Medulla oblongata (tissue), 1 donor: ENCODE results near the gene DFFB.
"Not testable (repeated sequence)": the region's sequence is repeated elsewhere in the genome, so short reads cannot be mapped to it uniquely, and the experiment has no call there.

ENCODE experiments used
- DNase-seq: peaks from one replicate; pipeline ENCODE4 v3.0.0-alpha.2; 2015; ENCODE audit errors: extremely low spot score

Gene DFFB

DNA sequence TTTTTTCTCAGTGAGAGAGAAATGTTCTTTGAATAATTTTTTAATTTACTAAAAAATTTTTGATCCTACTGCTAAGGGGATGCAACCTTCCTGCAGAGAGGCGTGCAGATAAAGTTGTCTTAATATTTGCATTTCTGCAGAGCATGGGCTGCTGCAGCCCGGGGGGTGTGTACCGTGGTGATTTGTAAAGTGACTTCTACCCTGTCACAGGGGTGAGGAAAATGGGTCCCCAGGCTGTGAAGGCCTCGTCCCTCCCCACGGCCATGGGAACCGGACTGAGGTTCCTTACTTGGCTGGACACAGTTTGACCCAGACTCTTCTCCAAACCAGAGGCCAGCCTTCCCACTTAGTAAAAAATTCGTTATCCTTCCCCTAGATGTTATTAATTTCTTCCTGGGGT, 52.3 kb downstream of the DFFB start:
- no peak for DNase-seq

DNA sequence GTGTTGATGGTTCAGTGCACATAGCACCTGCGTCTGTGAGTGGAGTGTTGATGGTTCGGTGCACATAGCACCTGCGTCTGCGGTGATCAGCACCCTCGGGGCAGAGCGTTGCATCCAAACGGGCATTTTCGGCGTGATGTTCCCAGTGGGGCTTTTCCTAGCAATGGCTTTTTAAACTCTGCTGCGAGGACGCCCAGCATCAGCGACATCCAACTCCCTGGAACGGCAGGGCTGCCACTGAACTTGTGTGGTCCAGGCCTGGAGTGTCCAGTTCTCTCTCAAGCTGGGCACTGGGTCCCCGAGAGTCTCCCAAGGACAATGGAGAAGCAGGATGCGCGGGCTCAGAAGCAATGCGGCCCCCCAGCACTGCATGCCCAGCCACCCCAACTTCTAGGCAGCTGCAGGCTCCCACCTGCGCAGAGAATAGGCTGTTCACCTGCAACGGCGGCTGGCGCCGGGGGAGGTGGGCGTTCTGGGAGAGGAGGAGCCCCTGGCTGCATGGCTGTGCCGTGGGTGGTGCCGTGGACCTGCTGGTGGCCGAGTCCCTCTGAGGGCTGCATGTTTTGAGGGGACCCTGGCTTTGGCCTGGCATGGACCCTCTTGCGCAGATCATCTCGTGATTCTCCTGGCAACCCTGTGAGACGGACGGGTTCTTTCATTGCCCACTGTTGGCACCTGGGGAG, 52.9 kb downstream of the DFFB start:
- no peak for DNase-seq

DNA sequence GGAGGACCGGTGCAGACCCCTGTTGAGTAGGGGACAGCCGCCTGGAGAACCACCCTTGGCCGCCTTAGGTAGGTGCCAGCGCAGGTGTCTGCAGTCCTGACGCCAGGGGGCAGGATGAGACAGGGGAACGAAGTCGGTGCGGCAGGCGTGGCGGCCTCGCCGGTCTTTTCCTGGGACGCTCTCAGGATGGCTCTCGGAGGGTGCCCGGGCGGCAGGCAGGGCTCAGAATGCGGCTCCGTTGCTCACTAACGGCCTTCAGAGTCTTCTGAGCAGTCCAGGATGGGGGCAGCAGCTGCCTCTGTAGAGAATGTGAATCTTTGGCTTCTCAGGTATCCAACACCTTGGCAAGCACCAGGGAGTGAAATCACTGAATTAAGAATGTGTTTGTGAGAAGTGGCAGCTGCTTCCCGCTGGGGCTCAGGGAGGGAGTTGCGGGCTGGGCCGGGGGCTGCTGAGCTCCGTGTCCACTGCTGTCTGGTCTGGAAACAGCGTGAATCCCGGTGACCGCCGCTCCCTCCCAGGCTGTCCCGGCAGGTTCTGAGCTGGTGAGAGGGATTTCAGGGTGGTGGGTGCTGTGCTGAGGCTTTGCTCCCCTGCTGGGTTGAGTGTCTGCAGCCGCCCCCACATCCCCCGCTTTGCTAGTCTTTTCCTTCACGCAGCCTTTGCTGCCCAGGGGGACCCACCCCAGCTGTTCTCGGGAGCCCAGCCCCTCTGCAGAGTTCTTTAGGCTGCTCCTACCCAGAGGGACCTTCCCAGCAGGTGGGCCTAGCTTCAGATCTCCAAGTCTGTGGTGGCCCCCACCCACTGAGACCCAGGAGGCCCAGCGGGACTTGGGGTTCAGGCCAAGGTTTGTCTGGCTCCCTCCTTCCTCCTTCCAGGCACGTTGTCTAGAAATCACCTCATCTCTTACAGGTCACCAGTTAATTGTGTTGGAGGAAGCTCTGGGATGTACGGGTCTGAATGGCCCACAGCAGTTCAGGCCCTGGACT, 53.9 kb downstream of the DFFB start:
- DNase-seq: peak; percentile 34

DNA sequence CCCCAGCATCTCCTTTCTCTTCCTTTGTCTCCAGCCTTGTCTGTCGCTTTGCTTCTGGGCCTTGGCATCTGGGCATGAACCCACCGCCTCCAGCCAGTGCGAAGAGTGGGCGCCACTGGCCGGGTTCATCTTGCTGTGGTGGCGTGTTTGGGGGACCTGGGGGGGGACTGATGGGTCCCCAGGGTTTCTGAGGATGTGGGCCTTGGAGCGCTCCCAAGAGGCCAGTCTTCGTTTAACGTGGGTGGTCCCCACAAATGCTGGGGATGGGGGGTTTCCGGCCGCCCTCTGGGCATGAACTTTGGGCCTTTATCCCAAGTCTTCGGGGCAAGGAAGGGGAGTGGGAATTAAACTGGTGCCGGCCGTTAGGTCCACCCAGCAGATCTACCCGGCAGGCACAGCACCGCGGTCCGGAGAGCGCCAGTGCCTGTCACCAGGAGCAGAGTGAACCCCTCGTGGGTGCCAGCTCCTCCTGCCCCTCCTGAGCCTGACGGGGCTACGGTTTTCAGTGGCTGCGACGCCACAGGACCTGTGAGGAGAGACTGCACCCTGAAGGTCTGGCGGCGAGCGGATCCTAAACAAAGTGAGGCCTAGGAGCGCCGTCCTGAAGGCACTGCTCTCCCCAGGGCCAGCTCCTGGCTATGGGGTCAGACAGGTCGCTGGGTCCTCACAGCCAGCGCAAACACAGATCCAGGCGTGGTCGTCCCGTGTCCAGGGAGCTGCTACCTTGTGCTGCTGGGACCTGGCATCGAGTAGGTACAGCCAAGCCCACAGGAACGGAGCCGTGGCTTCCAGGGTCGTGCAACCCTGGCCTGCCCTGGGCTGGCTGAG, 54.9 kb downstream of the DFFB start:
- no peak for DNase-seq

DNA sequence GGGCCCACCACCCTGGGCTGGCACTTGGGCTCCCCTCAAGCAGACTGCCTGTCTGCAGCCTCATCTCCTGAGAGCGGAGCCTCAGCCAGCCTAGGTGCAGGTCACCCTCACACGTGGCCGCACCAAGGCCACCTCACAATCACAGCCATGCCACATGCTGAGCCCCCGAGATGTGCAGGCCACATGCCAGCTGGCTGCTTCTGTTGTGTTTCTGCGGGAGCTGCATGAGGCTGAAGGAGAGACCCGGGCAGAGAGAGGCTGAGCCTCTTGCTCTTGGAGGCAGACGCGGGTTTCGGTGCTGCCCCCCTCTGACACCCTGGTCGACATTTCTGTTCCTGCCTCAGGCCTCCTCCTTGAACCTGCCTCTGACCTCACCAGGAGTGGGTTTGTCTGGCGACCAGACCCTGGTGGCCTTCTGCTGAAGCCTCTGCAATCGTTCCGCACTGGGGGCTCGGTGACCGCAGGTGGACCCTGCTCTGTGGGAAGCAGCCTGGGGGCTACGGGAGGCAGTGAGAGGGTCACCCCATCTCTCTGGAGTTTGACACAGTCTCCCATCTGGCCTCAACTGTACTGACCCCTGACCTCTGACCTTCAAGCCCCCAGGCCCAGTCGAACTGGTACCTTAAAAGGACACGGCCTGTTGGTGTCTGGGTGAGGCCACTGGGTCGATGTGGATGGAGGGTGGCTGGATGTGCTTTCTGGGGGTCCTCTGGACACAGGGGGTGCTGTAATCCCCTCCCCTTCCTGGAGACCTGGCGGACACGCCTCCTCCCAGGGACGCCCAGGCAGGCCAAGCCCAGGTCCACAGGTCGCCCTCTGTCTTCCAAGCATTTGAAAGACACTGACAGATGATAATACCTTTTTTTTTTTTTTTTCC, 55.8 kb downstream of the DFFB start:
- DNase-seq: no peak

DNA sequence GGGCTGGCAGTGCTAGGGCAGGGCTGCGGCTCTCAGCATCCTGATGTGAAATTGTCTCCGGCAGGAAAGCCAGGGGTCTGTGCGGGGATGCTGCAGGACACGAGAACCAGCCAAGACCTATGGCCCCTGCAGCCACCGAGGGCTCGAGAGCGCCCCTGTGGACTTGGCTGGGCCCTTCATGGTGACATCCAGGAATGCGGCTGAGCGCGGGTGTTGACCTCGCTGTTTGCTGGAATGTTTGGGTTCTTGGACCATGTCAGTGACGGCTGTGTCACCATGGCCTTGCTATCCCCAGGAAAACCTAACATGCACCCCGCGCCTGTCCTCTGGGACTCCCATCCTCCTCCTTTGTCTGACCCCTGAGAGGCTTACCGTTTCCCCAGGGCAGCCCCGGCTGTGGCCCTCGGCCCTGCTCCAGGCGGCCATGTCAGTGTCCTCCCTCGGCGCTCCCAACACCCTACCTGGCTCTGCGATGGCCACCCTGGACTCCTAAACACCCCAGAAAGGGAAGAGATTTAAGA, 57.1 kb downstream of the DFFB start:
- no peak for DNase-seq

DNA sequence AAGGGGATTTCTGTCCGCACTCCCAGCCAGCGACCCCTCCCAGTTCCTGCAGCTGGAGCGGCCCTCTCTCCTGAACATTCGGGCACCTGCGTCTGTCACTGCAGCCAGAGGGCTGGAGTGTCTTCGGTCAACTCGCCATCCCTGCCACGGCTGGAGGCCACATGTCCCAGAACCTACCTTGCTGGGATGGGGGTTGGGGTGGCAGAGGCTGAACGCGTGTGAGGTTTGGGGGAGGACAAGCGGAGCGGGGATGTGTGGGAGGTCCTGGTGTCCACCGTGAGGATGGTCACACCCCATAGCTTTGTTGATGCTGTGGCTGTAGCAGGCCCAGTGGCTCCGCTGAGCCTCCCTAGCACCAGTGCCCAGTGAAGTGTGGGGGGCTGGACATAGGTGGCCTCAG, 57.6 kb downstream of the DFFB start:
- no peak for DNase-seq

DNA sequence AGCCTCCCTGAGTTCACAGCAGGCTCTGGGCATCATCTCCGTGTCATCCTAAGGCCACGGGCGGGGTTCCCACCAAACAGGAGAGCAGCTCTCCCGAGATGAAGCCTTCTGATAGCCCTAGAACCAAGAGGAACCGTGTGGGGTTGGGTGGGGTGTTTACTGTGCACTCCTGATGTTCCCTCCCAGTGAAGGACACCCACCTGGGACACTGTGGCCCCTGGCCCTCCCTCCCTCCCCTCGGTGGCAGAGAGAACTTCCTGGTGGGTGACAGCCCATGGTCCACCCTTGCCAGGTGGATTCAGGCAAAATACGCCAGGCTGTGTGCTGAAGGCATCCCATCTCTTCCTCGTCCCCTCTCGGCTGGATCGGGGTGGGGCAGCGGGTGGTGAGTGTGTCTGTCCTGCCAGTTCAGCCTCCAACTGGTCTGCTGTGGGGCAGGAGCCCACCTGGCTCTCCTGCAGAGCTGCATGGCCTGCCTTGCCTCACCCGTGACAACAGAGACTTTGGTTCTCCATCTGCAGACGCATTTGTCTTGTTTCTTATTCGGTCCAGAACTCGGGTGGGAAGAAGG, 58.4 kb downstream of the DFFB start:
- no peak for DNase-seq

DNA sequence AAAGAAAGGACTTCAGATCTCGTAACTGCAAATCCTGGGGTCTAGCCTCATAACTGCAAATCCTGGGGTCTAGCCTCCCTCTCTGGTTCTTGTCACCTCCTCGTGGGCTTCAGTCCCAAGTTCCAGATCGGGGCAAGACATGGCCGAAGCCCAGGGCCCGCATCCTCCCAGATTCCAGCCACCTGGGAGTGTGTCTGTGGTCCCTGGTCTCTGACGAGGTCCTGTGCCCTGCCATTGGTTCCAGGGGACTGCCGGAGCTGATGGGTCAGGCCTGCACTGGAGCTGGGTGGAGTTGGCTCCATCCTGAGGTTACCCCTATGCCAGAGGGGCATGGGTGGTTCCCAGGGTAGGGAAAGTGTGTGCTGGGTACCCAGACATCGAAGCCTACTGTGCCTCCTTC, 60.5 kb downstream of the DFFB start:
- no peak for DNase-seq

DNA sequence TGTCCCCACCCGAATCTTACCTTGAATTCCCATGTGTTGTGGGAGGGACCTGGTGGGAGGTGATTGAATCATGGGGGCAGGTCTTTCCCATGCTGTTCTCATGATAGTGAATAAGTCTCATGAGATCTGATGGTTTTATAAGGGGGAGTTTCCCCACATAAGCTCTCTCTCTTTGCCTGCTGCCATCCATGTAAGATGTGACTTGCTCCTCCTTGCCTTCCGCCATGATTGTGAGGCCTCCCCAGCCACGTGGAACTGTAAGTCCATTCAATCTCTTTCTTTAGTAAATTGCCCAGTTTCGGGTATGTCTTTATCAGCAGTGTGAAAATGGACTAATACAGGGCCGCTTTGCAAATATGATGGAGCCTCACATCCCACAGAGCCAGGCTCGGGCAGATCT, 61.1 kb downstream of the DFFB start:
- not testable (repeated sequence) for DNase-seq

DNA sequence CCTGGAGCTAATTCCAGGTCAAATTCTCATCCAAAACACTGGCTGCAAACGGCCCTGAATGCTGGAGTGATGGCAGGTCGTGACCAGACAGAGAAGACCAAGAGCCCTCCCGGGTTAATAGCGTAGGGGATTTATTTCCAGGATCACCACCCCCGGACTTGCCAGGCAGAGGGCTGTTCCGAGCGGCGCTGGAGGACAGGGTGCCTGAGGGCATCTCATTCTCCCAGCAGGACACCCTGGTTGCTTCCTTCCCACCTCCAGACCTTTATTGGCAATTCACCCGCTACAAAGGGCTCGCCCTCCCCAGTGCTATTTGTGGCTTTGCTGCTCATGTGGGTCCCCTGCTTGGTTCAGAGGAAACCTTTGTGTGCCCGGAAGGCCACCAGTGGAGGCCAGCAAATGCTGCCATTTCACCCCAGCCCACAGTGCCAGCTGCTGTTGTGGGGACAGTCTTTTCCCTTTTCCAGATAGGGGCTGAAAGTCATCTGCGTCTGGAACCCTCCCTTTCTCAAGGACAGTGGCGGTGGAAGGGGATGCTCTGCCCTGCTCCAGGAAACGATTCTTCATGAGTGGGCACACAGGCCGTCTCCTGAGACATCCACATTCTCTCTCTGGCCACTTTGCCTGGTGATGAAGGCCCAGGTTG, 61.8 kb downstream of the DFFB start:
- DNase-seq: no peak

DNA sequence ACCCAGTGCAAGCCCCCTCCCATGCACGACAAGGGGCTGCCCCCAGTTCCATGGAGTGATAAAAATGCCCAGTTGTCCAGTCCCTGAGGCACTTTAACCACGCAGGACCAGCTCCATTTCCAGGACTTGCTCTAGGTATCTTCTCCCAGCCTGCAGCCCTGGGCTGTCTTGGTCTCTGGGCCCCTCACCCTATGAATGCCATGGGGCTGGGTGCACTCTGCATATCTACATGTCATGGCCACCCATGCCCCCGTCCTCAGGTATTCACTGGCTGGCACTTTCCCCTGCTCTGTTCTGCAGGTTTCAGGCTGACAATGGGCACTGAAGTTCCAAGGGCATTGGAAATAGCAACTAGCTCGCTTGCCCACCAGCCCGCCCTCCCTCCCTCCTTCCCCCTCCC, 62.4 kb downstream of the DFFB start:
- DNase-seq: no peak

DNA sequence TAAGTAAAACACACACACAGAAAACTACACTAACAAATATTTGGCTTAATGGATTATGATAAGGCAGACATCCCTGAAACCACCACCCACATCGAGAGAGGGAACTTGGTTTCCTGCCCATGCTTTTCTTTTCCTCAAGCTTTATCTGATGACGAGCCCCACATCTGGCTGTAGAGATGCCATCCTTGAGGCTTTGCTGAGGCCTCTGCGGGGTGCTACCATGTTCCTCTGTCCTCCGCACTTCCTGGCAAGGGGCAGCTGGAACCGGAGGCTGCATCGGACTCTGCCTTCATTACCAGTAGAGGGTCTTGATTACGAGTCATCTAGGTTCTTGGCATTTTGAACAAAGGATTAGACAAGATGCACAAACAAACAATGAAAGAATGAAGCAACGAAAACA, 64.5 kb downstream of the DFFB start:
- DNase-seq: no peak

DNA sequence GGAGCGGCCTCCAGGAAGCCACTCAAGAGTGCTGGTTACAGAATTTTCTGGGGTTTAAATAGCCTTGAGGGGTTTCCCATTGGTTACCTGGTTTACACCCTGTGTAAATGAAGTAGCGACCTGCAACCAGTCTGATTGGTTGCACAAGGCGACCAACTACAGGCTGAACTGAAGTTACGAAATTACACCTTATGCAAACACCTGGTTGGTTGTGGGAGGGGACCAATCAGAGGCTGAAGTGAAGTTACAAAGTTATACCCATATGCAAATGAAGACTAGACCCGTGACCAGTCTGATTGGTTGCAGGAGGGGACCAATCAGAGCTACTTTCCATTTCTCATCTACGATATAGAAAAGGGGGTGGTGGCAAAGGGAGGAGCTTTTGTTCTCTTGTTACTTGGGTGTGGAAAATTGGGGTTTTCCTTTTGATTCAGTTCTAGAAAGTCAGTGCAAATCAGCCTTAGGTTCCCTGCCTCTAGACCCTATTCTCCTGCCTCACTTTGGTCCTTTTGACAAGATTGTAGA, 65.0 kb downstream of the DFFB start:
- DNase-seq: no peak

DNA sequence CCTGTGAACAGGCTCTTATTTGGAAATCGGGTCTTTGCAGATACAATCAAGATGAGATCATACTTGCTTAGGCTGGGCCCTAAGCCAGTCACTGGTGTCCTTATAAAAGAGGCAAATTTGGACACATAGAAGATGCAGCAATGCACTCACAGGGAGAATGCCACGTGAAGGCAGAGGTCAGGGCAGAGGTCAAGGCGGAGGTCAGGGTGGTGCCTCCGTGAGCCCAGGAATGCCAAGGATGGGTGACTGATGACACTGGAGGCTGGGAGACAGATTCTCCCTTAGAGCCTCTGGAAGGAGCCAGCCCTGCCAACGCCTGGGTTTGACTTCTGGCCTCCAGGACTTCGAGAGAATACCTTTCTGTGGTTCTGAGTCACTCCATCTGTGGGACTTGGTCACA, 65.6 kb downstream of the DFFB start:
- DNase-seq: no peak

DNA sequence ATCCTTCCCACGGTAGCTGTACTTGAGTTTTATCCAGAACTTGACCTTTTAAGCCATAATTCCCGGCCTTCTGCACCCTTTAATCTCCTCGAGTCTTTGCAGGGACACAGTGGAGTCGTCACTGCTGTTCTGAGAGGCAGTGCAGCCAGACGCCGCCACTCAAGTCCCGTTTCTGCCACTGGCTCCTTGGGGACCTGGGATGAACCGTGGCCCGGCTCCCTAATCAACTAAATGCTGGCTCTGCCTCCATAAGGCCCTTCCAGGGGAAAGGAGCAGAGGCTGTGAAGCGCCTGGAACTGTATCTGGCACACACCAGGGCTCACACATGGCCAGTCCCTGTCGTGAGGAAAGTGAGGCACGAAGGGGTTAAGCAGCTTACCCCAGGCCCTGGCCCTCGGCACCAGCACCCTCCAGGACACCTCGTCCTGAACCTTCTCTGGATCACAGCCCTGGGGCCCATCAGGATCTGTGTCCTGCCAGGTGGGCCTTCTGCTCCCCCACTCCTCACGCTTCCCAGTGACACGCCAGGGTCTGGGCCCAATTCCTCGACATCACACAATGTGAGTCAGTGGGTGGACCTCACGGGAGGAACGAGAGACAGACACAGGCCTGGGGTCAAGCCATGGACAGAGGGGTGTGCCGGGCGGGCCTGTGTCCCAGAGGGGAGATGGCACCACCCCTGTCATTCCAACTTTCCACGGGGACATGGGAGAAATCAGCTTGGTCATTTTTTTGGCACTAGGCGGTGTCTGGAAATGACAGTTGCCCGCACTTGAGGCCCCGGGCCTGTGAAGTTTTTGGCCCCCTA, 66.3 kb downstream of the DFFB start:
- no peak for DNase-seq

DNA sequence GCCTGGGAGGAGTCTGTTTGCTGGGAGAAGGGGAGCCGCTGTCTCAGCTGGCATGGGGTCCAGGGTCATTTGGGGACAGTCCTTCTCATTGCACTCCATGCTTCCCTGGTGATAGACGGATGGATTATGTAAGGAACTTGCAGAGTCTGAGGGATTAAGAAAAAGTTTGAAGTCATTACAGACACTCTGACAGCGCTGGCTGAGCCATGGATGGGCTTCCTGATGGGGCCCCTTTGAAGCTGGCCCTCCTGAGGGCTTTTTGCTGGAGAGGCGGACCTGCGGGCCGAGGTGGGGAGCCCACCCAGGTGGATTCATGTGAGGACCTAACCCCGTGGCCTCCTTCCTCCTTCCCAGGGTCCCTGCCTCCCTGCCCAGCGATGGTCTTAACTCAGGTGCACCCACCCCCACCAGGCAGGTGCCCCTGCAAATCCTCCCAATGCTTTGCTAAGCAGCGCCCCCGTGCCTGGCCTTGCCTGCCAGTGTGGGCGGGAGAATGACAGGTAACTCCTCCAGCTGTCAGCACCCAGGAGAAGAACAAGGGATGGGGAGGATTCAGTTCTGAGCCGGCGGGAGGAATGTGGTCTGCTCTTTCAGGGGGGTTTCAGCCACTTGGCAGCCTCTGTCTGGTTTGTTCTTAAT, 67.0 kb downstream of the DFFB start:
- no peak for DNase-seq

DNA sequence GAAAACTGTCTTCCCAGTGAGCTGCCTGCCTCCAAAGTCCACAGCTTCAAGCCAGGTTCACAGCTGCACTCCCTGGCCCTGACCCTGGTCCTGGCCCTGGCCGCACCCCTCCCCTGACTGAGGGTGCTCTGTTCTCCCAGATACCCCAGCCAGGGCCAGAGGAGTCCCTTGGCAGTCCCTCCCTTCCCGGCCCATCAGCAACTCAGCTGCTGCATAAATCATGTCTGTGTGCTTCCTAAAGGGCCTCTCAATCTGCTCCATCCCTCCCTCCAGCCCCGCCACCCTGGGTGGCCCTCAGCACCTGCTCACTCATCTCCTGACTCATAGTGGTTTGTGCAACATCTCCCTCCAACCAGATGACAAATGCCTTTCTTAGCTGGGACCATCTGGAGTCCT, 67.5 kb downstream of the DFFB start:
- no peak for DNase-seq

DNA sequence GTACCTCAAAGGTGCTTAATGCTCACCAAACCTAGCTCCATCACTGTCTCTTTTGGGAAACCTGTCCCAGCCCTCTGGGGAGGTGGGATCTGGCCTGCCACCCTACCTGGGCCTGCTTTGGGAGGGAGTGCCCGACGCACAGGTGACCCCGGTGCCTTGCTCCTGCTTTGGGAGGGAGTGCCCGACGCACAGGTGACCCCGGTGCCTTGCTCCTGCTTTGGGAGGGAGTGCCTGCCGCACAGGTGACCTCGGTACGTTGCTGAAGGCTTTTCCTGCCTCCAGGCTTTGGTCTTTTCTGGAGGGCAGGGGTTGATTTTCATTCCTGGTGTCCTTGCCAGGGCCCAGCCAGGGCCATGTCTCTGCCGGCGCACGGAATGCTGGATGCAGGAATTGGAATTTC, 68.0 kb downstream of the DFFB start:
- no peak for DNase-seq
